ENCODE measurements around the gene SAMHD1. TPM values are rescaled to one million over a fixed set of nuclear protein-coding genes. Genes with fewer than 3 reads are reported as not detected.
A peak's percentile ranks its signal among the peaks of the same experiment; 100 is the strongest.

Gene SAMHD1
- total RNA-seq, 6 donors from 2014 or later, result 134 to 224 (median 185) TPM

GRCh38 chr20:36888880-36889516, 62.5 kb downstream of the SAMHD1 start:
- ATAC-seq (ENCODE audit: low FRiP score in 2 of 2) (no peak), DNase-seq (no peak)
- peaks cover 4 to 8% (median 6%) of the 10 kb centered on the region in 4 donors for H3K4me1 ChIP-seq
- H3K4me3 ChIP-seq, result no peak overlapping the region
- no peak overlapping the region for H3K27ac ChIP-seq
- WGBS, 2 donors, result 84 to 92% methylated on average over 9 to 14 of the region's 15 CpGs
- TF ChIP-seq POLR2A (IDR thresholded peaks at IDR 0.05) (no peak), POLR2AphosphoS5 (IDR thresholded peaks at IDR 0.05) (no peak), EP300 (IDR thresholded peaks at IDR 0.05) (no peak), CTCF (IDR thresholded peaks at IDR 0.05) (no peak)
- H3K27me3 ChIP-seq, result no peaks in the 10 kb centered on the region
- peaks cover 5 to 51% (median 42%) of the 10 kb centered on the region in 4 donors for H3K36me3 ChIP-seq
- no peaks in the 10 kb centered on the region for H3K9me3 ChIP-seq

- 49 to 51% methylated on average over 6 of the region's 6 CpGs for WGBS, 2 donors
- DNase-seq, result no peak
- Histone ChIP-seq H3K27ac (no peak overlapping the region), H3K36me3 (peaks cover 5 to 38% (median 29%) of the 10 kb centered on the region in 4 donors), H3K9me3 (no peaks in the 10 kb centered on the region), H3K4me3 (no peak overlapping the region), H3K27me3 (no peaks in the 10 kb centered on the region), H3K4me1 (peaks cover 4 to 8% (median 6%) of the 10 kb centered on the region in 4 donors)
- no peak for TF ChIP-seq POLR2AphosphoS5 (IDR thresholded peaks at IDR 0.05)
- TF ChIP-seq CTCF (IDR thresholded peaks at IDR 0.05), result no peak
- TF ChIP-seq EP300 (IDR thresholded peaks at IDR 0.05), result no peak
- no peak for TF ChIP-seq POLR2A (IDR thresholded peaks at IDR 0.05)
- ATAC-seq (ENCODE audit: low FRiP score in 2 of 2), result peak in 1 of 2 donors; percentile 5
Measured at GRCh38 chr20:36887752-36888090, 63.8 kb downstream of the SAMHD1 start.

- DNase-seq (peak in 1 of 2 donors; percentile 77), ATAC-seq (ENCODE audit: low FRiP score in 2 of 2) (peak; percentile 89 to 92)
- Histone ChIP-seq H3K27me3 (no peaks in the 10 kb centered on the region), H3K27ac (no peak overlapping the region), H3K4me3 (no peak overlapping the region), H3K36me3 (peaks cover 4 to 32% (median 23%) of the 10 kb centered on the region in 4 donors), H3K4me1 (peaks cover 4 to 8% (median 6%) of the 10 kb centered on the region in 4 donors), H3K9me3 (no peaks in the 10 kb centered on the region)
- WGBS, 2 donors, result 22 to 46% methylated on average over 9 to 24 of the region's 24 CpGs
- peak; percentile 88 to 93 (median 89) for TF ChIP-seq CTCF (IDR thresholded peaks at IDR 0.05)
- no peak for TF ChIP-seq POLR2AphosphoS5 (IDR thresholded peaks at IDR 0.05)
- no peak for TF ChIP-seq POLR2A (IDR thresholded peaks at IDR 0.05)
- no peak for TF ChIP-seq EP300 (IDR thresholded peaks at IDR 0.05)
Measured at GRCh38 chr20:36886859-36887751, 64.4 kb downstream of the SAMHD1 start.

GRCh38 chr20:36885356-36885755, 66.2 kb downstream of the SAMHD1 start:
- WGBS, 2 donors, result 58 to 67% methylated on average over 8 of the region's 8 CpGs

More at GRCh38 chr20:36885356-36885755, 66.2 kb downstream of the SAMHD1 start:
- H3K4me1 ChIP-seq, result peaks cover 4 to 8% (median 6%) of the 10 kb centered on the region in 4 donors
- no peak for DNase-seq
- TF ChIP-seq POLR2AphosphoS5 (IDR thresholded peaks at IDR 0.05) (no peak), CTCF (IDR thresholded peaks at IDR 0.05) (peak in 2 of 6 experiments; percentile 15 to 16), EP300 (IDR thresholded peaks at IDR 0.05) (no peak), POLR2A (IDR thresholded peaks at IDR 0.05) (no peak)
- H3K4me3 ChIP-seq, result no peak overlapping the region
- H3K36me3 ChIP-seq, result peaks cover 0 to 14% (median 7%) of the 10 kb centered on the region in 4 donors
- no peaks in the 10 kb centered on the region for H3K9me3 ChIP-seq
- no peak overlapping the region for H3K27ac ChIP-seq
- ATAC-seq (ENCODE audit: low FRiP score in 2 of 2), result no peak
- no peaks in the 10 kb centered on the region for H3K27me3 ChIP-seq
